B cell (primary cell): Measurements from ENCODE around the gene ATP7B.

Source experiments
- CTCF ChIP-seq: fragments of 200-600 bp; IDR thresholded peaks from one replicate; pipeline ENCODE4 v1.8.0; 2022; ENCODE audit warnings: antibody characterized with exemption, mild to moderate bottlenecking
- EZH2 ChIP-seq: IDR thresholded peaks from 2 replicates; pipeline ENCODE4 v1.6.1; 2012; ENCODE audit warnings: borderline replicate concordance, low read depth, mild to moderate bottlenecking, moderate library complexity, low read length; ENCODE audit not compliant: insufficient read depth, poor library complexity, severe bottlenecking

- TF ChIP-seq CTCF (no peak), EZH2 (no peak)
Observed at GRCh38 chr13:52053460-52053859, 42.2 kb upstream of the ATP7B start.
